OCI-M2 (cell line): ENCODE measurements around the gene PPL.
"Not testable (repeated sequence)": the region's sequence is repeated elsewhere in the genome, so short reads cannot be mapped to it uniquely, and the experiment has no call there.

Experiments
- DNase-seq: peaks from one replicate; lab custom pipeline; 2025; ENCODE audit not compliant: unreplicated experiment; lab: John Stamatoyannopoulos, UW

The PPL gene

GRCh38 chr16:4935241-4935855 lies 1.6 kb downstream of the PPL start:
- no peak for DNase-seq

- DNase-seq = no peak
Observed at GRCh38 chr16:4934591-4934990, 2.4 kb downstream of the PPL start.

DNA sequence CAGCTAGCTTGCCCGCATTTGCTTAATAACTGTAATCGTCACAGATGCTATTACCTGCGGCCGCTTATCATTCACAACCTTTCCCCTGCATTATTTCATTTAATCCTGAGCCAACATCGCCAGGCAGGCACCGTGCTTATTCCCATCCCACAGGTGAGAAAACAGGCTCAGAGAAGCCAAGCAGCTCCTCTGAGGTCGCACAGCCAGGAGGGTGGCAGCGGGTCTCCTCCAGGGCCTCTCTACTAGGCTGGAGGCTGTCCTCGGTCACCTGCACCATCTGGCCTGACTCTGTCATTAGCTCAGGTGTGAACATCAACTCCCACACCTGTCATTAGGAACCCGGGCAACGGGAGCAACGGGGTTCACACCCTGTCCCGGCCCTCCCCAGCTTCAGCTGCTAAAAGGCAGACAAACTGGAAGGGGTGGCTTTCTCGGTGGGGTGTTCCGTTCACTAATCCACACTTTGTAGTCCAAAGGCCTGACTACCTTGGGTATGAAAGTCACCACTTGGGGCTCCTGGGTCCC lies 3.0 kb downstream of the PPL start:
- DNase-seq = no peak

- DNase-seq = no peak
Observed at GRCh38 chr16:4933433-4933832, 3.5 kb downstream of the PPL start.

GRCh38 chr16:4931381-4931780 lies 5.6 kb downstream of the PPL start:
- DNase-seq = no peak

GRCh38 chr16:4929619-4930018 lies 7.3 kb downstream of the PPL start:
- DNase-seq = not testable (repeated sequence)

DNA sequence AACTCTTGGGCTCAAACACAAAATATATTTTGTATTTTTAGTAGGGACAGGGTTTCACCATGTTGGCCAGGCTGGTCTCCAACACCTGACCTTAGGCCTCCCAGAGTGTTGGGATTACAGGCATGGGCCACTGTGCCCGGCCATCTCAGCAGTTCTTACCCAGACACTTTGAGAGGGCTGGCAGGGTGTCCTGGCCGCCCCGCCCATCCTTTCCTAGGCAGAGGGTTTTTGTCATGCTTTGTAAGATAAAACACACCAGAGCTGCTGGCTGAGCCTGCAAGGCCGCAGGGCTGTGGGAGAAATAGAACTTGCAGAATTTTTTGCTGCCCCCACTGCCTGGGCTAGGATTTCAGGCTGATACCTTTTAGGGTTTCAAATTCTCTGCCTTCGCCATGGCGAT lies 8.7 kb downstream of the PPL start:
- DNase-seq = no peak

DNA sequence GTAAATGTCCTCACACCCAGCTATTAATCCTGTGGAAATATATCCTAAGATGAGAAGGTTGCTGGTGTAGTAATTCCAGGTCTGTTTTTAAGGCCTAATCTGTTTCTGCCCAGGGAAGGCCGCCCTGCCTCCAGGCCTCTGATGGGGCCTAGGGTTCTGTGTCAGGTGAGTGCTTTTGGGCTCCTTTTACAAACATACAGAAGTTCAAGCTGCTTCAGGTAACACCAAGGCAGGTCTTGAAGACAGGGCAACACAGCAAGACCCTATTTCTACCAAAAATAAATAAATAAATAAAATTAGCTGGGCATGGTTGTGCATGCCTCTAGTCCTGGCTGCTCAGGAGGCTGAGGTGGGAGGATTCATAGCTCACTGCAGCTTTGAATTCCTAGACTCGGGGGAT lies 9.3 kb downstream of the PPL start:
- no peak for DNase-seq

GRCh38 chr16:4926928-4927327 lies 10.0 kb downstream of the PPL start:
- no peak for DNase-seq

DNA sequence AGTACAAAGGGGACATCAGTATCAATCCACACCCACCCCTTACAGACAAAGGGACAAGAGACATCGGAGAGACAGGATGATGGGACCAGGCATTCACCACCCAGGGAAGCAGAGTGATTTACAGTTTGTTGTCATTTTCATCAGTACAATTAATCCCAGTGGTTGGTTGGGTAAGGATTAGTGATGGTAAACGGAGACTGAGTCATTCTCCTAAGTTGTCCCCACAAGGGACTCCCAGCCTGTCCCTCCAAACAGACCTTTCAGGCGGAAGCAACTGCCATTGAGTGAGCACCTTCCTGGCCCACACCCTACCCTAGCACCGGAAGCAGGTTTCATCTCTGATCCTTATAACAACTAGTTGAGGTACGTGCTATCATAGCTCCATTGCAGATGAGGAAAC lies 11.2 kb downstream of the PPL start:
- no peak for DNase-seq

DNA sequence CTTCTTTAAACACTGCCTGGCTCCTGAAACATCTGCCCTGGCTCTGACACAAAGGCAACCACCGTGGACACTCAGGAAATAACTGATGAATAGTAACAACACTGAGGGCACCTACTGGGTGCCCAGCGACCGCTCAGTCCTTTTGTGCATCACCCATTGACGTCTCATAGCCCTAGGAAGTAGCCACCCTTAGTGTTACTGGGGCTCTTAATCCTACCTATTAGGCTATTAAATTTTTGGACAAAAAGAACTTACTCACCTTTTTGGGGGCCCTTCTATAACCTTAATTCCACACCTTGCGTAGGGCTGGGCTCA lies 11.7 kb downstream of the PPL start:
- no peak for DNase-seq

DNA sequence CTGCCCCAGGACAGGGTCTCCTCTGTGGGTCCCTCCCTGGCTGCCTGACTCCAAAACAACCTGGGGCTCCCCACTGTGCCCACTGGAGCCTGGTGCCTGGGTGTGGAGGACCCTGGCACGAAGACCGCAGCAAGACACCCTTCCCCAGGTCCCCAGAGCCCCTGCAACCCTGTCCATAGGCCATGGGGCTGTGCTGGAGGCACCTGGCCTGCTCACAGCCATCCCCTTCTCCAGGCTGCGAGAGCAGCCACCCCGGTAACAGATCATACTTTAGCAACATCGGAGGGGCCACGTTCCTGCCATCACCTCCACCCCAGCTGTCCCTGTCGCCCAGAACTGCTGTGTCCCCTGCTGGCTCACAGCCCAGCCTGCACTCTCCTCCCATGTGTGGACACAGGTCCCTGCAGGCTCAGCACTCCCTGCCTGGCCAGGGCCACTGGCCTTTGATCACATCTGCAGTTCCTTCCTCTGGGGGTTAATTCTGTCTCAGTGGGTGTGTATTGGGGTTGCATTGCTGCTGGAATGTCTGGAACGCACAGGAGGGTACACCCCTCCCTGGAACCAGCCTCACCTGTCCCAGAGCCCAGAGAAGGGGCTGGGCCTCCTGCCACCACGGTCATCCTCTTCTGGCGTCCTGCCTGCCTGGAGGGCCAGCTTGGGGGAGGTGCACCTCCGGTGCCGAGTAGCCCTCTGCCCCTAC lies 12.2 kb downstream of the PPL start:
- DNase-seq = no peak

DNA sequence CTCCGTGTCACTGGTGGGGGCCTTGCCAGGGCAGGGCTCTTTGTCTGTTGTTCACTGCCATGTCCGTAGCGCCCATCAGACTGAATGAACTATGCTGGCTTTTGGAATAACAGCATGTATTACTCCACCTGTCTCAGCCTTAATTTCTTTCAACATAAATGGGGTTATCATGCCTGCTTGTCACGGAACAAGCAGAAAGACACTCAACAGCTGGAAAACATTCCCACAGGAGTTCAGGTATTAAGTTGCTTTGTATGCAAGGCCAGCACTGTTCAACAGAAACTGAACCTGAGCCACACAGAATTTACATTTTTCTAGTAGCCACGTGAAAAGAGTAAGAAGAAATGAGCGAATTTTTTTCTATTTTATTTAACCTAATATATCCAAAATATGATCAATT lies 13.1 kb downstream of the PPL start:
- no peak for DNase-seq

- no peak for DNase-seq
Observed at GRCh38 chr16:4922721-4923342, 14.1 kb downstream of the PPL start.

GRCh38 chr16:4920826-4921225 lies 16.1 kb downstream of the PPL start:
- no peak for DNase-seq

GRCh38 chr16:4918781-4919251 lies 18.1 kb downstream of the PPL start:
- DNase-seq = no peak

- DNase-seq = no peak
Observed at GRCh38 chr16:4917117-4917516, 19.8 kb downstream of the PPL start.

DNA sequence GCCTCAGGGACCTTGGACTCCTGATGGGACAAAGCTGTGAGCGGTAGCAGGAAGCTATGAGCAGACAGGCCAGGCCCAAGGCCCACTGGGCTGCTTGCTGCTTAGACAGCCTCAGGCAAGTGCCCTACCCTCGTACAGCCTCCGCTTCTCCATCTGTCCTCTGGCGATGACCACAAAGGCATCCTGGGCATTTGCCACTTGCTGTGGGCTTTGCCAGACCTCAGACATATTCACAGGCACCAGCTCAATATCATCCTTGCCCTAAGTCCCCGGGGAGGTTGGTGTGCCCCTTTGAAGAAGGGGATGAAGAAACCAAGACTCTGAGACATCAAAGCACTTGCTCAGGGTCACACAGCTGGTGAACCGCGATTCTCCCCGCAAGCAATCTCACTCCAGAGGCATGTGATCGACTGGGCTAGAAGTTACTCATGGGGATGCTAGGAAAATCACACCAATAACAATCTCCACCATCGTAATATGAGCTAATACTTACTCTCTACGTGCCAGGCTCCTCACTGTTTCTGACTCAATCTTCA lies 21.7 kb downstream of the PPL start:
- DNase-seq = no peak

GRCh38 chr16:4914528-4915225 lies 22.3 kb downstream of the PPL start:
- no peak for DNase-seq

GRCh38 chr16:4913774-4914525 lies 23.0 kb downstream of the PPL start:
- DNase-seq = no peak
